Stimulated activated CD8-positive, alpha-beta memory T cell treated with anti-CD3 and anti-CD28 coated beads, Interleukin-4, amount 100 ng/mL, for 1 hour (primary cell): Measurements from ENCODE around the gene PRX.
A peak's percentile ranks its signal among the peaks of the same experiment; 100 is the strongest.
"Not testable (repeated sequence)": the region's sequence is repeated elsewhere in the genome, so short reads cannot be mapped to it uniquely, and the experiment has no call there.

ENCODE experiments used
- DNase-seq, 2 donors: peaks; one replicate each; pipeline ENCODE4 v3.0.0-alpha.2; 2020; ENCODE audit warnings: low read depth in 2 of 2, low spot score in 1 of 2

The PRX gene

DNA sequence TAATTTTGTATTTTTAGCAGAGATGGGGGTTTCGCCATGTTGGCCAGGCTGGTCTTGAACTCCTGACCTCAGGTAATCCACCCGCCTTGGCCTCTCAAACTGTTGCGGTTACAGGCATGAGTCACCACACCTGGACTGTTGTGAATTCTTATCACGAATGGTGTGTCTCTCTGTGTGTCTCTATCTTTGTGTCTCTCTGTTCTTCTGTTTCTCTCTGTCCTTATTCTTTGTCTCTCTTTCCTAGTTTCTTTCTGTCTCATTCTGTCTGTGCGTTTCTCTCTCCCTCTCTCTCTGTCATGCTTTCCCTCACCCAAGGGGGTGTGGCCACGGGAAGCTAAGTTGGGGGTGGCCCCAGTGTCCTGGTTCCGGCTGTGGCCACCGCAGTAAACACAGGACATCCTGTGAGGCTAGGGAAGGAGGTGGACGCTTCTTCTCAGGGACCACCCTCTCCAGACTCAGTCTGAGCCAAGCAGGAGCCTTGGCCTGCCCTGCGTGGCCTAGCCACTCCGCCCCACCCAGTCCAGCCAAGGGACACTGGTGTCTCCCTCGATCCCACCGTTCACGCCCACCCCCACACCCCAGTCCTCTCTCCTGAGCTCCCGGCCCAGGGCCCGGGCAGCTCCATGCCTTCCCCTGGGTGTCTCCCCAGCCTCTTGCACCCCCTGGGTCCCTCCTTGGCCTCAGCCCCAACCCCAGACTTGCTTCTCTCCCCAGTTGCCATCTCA lies 3.9 kb upstream of the PRX start:
- DNase-seq = no peak

DNA sequence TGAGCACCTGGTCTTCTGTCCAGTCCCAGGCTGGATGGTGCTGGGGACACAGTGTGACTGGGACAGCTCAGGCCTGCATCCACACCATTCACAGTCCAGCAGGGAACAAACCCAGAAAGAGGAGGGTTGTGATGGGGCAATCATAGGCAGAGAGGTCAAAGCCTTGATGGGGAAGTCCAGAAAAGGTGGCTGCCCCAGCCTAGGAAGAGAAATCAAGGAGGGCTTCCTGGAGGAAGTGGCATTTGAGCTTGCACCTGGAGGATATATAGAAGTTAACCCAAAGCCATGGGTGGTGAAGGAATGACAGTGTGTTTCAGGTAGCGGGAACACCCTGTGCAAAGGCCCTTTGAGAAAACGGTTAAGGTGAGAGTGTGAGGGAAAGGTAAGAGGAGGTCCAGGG lies 2.6 kb upstream of the PRX start:
- no peak for DNase-seq

DNA sequence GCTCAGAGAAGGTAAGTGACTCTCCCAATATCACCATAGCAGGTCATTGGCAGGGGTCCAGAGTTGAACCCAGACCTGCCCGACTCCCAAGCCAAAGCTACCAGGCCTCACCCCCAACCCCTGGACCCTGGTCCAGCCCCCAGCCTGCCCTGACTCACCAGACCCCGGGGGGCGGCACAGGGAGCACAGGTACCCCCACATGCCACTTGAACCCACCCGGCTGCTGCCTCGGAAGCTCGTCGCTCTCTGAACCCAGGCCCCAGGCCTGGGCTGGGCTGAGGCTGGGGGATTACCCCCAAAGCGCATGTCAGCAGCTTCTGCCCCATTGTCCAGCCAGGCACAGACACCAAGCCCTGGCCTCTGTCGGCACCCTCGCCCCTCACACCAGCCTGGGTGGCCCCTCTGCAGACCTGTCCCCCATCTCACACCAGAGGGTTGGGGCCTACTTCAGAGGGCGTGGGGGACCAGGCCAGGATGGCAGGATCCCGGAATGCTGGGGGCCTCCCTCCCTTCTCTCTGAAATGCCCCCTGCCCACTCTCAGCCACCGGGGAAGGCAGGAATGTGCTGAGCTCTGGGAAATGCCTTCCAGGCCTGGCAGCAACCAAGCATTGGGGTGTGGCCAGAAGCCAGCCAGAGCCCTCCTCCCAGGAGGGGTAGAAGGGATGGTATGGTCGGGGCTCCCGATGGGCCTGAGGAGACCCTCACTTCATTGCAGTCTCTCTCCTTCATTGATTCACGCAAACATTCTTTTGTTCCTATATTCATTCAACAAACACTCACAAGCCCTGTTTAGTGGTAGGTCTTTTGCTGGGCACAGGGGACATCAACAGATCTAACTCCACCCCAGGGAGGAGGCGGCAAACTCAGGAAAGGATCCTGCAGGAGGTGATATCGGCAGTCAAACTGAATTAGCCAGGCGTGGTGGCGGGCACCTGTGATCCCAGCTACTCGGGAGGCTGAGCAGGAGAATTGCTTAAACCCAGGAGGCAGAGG lies 1.7 kb upstream of the PRX start:
- no peak for DNase-seq

DNA sequence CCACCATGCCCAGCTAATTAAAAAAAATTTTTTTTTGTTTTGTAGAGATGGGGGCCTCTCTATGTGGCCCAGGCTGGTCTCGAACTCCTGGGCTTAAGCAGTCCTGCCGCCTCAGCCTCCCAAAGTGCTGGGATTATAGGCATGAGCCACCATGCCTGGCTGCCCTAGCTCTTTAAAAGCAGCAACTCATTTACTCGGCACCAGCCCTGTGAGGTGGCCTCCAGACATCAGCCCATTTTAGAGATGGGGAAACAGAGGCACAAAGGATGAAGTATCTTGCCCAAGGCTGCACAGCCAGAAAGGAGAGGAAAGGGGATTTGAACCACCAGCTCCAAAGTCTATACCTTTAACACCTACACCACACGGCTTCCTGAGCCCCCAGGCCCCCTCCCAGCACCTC lies 312 bp downstream of the PRX start:
- no peak for DNase-seq

DNA sequence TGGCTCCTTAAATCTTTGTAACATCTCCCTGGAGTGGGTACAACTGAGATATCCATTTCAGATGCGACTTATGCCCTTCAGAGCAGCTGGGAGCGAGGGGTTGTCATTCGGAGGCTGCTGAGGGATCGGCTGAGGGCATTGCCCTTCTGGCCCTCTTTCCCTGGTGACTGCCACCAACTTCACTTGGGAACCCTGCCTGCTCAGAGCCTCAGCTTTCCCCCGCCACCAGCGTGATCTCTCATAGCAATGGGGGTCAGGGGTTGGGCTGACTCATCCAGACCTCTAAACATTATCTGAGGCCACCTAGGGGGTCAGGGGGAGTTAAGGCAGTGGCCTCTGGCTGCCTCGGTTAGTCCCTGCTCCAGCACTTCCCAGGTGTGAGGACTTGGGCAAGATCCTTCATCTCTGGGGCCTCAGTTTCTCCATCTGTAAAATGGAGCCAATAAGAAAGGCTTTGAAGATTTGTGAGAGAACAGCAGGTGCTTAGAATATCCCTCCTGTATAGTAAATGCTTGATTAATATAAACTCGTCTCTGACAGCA lies 1.1 kb downstream of the PRX start:
- DNase-seq = no peak

DNA sequence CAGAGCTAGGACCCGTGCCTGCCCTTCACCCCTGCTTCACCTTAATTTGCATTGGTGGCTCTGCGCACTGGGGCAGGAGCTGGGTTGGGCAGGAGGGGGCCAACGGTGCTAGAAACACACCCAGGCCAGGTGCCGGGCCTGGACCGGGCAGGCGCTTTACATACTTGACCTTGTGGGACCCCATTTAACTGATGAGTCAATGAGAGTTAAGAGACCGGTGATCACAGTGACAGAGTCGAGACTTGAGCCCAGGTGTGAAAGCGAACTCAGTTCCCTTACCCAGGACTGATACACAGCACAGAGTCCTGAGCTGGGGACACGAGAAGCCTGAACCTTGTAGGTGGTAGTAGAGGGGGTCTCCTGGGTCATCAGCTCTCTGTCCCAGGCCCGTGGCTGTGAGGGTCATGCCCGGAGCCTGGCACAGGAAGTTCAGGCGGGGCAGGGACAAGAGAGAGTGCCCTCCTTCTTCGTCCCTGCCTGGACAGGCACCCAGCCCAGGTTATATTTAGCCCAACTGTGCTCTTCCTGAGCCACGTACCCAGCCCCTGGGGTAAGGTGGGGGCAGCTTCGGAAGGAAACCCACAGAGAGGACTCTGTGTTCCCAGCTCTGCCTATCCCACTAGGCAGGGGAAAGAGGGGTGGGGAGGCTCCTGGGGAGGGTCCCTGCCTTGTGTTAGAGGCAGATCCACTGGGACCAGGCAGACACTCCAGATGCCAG lies 1.9 kb downstream of the PRX start:
- no peak for DNase-seq

DNA sequence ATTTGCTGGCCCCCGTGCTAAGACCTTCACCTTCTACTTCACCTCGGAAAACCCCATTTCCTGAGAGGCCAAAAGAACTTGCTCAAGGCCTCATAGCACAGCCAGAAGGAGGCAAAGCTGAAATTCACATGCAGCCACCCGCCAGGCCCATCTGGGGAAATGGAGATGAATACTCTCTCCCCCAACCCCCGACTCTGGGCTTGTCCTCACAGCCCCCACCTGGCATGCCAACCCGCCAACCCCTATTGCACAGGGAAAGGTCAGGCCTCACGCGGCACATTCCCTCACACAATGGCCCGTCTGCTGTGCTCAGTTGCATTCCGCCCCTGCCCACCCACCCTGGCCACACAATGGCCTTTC lies 3.2 kb downstream of the PRX start:
- no peak for DNase-seq

DNA sequence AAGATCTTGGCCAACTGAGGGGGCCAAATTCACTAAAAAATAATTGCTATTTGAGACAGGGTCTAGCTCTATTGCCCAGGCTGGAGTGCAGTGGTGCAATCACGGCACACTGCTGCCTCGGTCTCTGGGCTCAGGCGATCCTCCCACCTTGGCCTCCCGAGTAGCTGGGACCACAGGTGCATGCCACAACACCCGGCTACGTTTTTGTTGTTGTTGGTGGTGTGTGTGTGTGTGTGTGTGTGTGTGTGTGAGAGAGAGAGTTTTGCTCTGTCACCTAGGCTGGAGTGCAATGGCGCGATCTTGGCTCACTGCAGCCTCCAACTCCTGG lies 4.6 kb downstream of the PRX start:
- DNase-seq = not testable (repeated sequence)

DNA sequence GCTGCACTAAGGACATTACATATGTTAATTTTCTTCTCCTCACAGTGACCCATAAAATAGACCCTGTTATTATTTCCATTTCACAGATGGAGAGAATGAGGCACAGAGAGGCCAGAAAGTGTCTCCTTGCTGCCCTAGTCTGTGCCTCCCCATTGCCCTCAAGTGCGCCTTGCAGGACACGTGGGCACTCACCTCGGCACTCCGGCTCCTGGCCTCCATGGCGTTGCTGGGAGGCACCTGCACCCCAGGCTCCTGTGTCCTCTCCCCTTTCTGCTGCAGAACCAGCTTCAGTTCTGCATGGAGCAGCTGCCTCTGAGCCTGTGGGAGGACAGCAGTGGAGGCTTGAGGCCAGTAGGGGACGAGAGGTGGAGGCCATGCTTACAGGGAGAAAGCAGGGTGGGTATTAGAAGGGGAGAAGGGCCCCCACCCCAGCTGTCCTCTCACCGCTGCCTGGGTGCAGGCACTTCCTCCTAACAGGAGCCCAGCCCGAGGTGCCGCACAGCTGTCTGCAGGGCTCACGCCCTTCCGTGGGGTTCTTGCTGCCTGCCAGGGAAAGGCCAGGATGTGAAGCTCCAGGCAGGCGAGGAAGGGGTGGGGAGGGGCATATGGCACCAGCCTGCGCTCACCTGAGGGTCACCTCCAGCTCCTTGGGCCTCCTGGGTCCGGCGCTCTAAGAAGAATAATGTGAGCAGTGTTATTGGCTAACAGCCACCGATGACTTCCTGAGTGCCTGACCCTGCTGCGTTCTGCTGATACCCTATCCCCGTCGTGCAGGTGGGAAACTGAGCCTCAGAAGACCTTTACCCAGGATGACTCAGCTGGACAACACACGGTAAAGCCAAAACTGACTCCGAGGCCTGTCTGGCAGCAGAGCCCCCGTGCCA lies 5.2 kb downstream of the PRX start:
- no peak for DNase-seq

DNA sequence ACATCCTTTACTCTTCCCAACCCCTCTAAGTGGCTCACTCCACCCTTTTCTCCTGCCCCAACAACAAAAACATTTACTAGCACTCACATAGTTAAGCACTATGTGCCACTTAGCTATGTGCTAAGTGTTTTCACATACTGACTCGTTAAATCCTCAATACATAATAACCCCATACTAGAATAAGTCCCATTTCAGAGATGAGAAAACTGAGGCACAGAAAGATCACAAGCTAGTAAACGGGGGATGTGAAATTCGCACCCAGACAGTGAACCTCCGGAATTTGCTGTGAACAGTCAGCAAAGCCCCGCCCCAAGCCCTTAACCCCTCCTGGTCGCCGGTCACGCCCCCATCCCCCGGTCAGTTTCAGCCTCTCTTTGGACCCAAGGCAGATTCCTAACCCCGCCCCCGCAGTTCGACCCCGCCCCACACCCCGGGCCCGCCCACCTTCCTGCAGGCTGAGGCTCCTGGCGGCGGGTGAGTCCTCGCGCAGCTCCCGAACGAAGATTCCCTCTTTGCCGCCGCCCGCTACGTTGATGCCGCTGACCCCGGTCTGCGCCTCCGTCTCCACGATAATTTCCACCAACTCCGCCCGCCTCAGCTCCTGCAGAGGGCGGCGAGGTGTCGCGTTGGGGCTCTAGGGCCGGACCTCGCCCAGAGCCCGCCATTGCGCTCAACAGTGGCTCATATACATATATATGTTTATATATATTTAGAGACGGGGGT lies 9.8 kb downstream of the PRX start:
- peak; percentile 55 to 58 for DNase-seq

DNA sequence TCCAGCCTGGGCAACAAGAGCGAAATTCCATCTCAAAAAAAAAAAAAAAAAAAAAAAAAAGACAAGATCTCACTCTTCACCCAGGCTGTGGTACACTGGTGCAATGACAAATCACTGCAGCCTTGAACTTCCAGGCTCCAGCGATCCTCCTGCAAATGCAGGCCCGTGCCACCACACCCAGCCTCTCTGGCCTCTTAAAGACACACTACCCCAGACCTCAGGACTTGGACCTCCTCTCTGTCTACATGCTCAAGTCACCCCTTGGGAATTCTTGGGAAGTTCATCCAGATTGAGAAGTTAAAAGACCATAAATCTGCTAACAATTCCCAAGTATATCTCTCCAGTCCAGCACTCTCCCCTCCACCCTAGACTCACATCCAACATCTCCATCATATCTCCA lies 12.6 kb downstream of the PRX start:
- no peak for DNase-seq

DNA sequence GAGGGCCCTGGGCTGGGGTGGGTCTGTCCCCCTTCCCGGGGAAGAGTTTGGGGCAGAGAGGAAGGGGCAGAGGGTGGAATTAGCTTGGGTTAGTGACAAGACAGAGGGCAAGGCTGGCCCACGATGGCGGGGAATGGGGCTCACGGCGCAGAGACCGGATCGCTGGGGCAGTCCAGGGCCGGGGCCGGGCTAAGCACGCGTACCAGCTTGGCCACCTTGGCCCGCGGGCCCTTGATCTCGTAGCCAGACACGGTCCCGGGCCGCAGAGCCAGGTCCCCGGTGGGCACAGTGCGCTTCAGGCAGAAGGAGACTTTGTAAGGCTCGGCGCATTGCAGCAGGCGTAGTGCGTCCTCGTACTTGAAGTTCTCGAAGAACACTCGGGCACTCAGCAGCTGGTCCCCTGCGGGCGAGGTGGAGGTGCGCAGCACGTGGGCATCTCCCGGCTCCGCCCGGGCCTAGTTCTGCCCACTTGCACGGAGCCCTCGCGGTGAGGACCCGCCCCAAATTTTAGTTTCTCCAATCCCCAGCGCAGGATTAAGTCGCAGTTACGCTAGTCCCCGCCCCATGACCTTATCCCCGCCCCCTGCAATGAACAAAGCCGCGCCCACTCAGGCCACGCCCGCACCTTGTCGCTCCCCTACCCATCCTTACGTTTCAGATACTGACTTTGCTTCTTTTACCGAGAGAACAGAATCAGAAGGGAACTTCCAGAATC lies 14.6 kb downstream of the PRX start:
- DNase-seq = peak in 1 of 2 donors; percentile 27

DNA sequence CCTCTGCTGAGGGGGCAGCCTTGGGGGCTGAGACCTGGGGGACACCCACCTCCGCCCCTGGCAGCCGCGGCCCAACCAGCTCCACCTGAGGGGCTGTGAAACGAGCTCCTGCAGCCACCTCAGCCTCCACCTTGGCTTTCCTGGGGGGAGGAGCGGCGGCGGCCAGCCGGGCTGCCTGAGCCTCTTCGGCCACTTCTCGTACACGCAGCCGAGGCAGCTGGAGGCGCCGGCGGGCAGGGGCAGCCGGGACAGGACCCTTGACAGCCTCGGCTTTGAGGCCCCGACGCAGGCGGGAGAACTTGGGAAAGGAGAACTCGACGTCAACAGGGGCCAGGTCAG lies 15.6 kb downstream of the PRX start:
- DNase-seq = no peak

DNA sequence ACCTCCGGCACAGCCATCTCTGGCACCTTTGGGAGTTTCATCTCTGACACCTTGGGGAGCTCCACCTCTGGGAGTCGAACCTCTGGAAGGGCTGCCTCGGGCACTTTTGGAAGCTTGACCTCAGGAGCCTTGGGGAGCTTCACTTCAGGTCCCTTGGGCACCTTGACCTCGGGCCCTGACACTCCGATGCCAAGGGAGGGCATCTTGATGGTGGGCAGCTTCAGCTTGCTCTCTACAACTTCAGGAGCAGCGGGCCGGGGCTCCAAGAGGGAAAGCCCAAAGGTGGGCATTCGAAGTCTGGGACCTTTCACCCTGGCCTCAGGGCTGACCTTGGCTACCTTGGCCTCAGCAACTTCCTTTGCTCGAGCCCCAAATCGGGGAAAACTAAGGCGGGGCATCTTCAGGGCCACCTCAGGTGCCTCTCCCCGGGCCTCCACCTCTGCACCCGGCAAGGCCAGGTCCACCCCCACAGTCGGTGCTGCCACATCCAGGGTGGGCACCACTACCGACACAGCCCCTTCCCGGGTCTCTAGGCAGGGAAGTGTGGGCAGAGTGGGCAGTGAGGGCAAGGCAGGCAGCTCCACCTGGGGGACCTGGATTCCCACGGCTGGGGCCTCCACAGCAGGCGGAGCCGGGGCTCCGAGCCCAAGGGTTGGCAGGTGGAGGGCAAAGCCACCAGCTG lies 16.2 kb downstream of the PRX start:
- DNase-seq = no peak

DNA sequence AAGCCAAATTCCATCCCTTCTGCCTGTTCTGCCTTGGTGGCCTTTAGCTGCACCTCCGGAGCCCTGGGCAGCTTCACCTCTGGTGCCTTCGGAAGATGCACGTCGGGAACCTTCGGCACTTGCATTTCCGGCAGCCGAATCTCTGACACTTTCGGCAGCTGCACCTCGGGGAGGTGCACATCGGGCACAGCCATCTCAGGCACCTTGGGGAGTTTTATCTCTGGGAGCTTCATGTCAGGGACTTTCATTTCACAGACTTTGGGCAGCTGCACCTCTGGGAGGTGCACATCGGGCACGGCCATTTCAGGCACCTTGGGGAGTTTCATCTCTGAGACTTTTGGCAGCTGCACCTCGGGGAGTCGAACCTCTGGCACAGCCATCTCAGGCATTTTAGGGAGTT lies 17.2 kb downstream of the PRX start:
- no peak for DNase-seq

DNA sequence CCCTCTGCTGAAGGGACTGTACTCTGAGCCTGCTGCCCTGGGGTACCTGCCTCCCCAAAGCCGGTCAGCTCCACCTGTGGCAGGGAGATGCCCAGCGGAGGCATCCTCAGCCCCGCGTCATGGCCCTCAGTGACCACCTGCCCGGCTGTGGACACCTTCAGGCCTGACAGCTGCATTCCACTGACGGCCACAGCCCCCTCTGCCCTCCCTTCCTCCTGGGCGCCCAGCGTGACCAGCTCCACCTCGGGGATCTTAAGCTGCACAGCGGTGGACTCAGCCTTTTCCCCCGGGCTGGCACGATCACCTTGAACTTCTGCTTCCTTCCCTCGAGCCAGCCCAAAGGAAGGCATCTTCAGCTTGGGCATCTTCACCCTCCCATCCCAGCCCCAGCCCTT lies 18.4 kb downstream of the PRX start:
- DNase-seq = no peak

DNA sequence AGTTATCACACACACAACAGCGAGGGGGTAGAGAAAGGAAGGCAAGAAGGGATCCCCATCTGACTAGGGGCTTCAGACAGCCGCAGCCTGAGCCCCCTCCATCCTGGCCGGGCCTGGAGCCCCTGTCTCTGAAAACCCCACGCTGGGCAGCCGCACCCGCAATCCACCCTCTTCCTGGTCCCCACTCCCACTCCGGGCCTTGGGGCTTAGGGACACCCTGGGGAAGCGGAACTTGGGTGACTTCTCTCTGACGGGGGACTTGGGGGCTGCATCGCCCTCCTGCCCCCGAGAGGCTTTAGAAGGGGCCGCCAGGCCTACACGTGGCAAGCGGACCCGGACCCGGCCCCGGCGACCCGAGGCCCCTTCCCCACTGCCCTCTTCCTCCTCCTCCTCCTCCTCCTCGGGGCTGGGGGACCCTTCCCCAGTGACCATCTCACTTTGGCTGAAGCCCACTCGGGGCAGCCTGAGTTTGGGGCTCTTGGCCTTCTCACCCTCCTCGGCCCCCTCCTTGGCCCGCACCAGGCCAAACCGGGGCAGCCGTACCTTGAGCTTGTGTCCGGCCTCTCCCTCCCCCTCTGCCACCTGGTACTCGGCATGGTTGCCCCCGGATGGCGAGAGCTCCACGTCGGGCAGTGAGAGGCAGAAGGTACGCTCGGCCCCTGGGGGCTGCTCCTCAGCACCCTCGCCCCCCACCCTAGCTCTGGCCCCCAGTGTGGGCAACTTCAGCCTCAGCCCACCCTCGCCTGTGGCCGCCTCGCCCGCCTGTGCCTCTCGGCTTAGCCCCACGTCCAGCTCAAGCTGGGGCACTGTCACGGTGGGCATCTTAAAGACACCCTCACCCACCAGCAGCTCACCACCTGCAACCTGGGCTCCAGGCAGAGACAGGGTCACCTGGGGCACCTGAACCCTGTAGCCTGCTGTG lies 19.0 kb downstream of the PRX start:
- DNase-seq = no peak
